Ureter (tissue), 1 donor: Measurements from ENCODE around the gene KCNH2. TPM values are rescaled to one million over a fixed set of nuclear protein-coding genes. Genes with fewer than 3 reads are reported as not detected.
"Not testable (repeated sequence)": the region's sequence is repeated elsewhere in the genome, so short reads cannot be mapped to it uniquely, and the experiment has no call there.

Experiments
- DNase-seq: peaks from one replicate; pipeline ENCODE4 v3.0.0-alpha.2; 2020; ENCODE audit warnings: low spot score
- total RNA-seq: library from RNA; stranded (reverse); gene quantifications from one replicate; pipeline ENCODE4 v1.2.4, GENCODE V29; 2023
- donor health status: DM: yes; HTN: yes; CAD: no.

The KCNH2 gene
- total RNA-seq, 1 donor from 2014 or later: 17.7 TPM

GRCh38 chr7:151012911-151013347 lies 34.8 kb upstream of the KCNH2 start:
- DNase-seq: no peak

- no peak for DNase-seq
These were observed 34.0 kb upstream of the KCNH2 start for GRCh38 chr7:151012031-151012692.

- not testable (repeated sequence) for DNase-seq
These were observed 33.5 kb upstream of the KCNH2 start for GRCh38 chr7:151011616-151012015.

GRCh38 chr7:151011097-151011409 lies 32.9 kb upstream of the KCNH2 start:
- DNase-seq: no peak

- no peak for DNase-seq
These were observed 32.4 kb upstream of the KCNH2 start for GRCh38 chr7:151010307-151011096.

- no peak for DNase-seq
These were observed 31.9 kb upstream of the KCNH2 start for GRCh38 chr7:151010037-151010306.

- DNase-seq: no peak
These were observed 31.4 kb upstream of the KCNH2 start for GRCh38 chr7:151009327-151010036.

- peak; percentile 68 for DNase-seq
These were observed 30.6 kb upstream of the KCNH2 start for GRCh38 chr7:151008511-151009323.

- DNase-seq: no peak
These were observed 30.0 kb upstream of the KCNH2 start for GRCh38 chr7:151008143-151008510.

GRCh38 chr7:151007469-151007898 lies 29.4 kb upstream of the KCNH2 start:
- DNase-seq: no peak

- DNase-seq: no peak
These were observed 28.6 kb upstream of the KCNH2 start for GRCh38 chr7:151006590-151007300.

- DNase-seq: no peak
These were observed 27.4 kb upstream of the KCNH2 start for GRCh38 chr7:151005566-151005965.

- DNase-seq: no peak
These were observed 25.5 kb upstream of the KCNH2 start for GRCh38 chr7:151003572-151003971.

GRCh38 chr7:151001546-151001945 lies 23.4 kb upstream of the KCNH2 start:
- no peak for DNase-seq

- no peak for DNase-seq
These were observed 22.9 kb upstream of the KCNH2 start for GRCh38 chr7:151000897-151001495.

GRCh38 chr7:150999497-151000230 lies 21.5 kb upstream of the KCNH2 start:
- DNase-seq: no peak

- no peak for DNase-seq
These were observed 20.9 kb upstream of the KCNH2 start for GRCh38 chr7:150999001-150999400.

GRCh38 chr7:150998341-150998740 lies 20.2 kb upstream of the KCNH2 start:
- no peak for DNase-seq

GRCh38 chr7:150997817-150998216 lies 19.7 kb upstream of the KCNH2 start:
- DNase-seq: no peak

- DNase-seq: no peak
These were observed 19.0 kb upstream of the KCNH2 start for GRCh38 chr7:150997075-150997511.
